ENCODE data around the gene LIPK. TPM values are rescaled to one million over a fixed set of nuclear protein-coding genes. Genes with fewer than 3 reads are reported as not detected.
A peak's percentile ranks its signal among the peaks of the same experiment; 100 is the strongest.

The LIPK gene
- total and polyA plus RNA-seq, 9 of the 15 experiments (the other 6 are each of a cell fraction or from before 2014, with no cell fraction given), result not detected

DNA sequence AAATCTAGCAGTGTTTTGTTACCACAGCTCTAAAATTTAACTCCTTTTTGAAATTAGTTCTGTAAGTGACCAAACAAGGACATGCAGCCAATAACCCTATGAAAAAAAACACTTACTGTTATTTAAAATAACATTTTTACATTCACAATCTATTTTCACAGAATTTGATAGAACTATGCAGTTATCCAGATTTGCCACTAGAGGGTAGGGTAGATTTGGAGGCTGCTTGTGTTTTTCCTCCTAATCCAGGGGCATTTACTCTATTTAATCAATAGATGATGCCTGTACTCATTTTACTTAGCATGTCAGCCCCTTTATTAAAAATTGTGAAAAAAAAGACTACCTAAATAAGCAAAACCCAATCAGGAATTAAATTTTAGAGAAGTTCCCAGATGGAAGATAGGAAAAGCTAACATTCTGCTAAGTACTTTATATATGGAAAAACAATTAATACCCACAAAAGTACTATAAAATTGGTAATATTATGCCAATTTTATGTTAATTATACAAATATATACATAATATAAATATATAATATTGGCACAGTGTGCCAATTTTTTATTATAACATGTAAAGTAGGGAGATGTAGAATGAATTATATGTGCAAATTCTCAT is 18.1 kb upstream of the LIPK start (continued):
- TF ChIP-seq, protein P1, sequence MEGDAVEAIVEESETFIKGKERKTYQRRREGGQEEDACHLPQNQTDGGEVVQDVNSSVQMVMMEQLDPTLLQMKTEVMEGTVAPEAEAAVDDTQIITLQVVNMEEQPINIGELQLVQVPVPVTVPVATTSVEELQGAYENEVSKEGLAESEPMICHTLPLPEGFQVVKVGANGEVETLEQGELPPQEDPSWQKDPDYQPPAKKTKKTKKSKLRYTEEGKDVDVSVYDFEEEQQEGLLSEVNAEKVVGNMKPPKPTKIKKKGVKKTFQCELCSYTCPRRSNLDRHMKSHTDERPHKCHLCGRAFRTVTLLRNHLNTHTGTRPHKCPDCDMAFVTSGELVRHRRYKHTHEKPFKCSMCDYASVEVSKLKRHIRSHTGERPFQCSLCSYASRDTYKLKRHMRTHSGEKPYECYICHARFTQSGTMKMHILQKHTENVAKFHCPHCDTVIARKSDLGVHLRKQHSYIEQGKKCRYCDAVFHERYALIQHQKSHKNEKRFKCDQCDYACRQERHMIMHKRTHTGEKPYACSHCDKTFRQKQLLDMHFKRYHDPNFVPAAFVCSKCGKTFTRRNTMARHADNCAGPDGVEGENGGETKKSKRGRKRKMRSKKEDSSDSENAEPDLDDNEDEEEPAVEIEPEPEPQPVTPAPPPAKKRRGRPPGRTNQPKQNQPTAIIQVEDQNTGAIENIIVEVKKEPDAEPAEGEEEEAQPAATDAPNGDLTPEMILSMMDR (IDR thresholded peaks at IDR 0.05 in 2 of 3, conservative IDR thresholded peaks at IDR 0.05 in 1 of 3; ENCODE audit: insufficient read depth in 2 of 3, low read depth in 1 of 3, low read length in 3 of 3), result peak in 2 of 3 experiments; percentile 13 to 38; a peak in 2 of 6 replicates
- TF ChIP-seq CREBBP (IDR thresholded peaks at IDR 0.05; ENCODE audit: low read depth, low read length), result no peak
- TF ChIP-seq TAF7 (tag; IDR thresholded peaks at IDR 0.05), result no peak
- TF ChIP-seq FOXA1 (IDR thresholded peaks at IDR 0.05; ENCODE audit: borderline replicate concordance), result no peak
- no peak for TF ChIP-seq POLR3A (IDR thresholded peaks at IDR 0.05; ENCODE audit: borderline replicate concordance, extremely low read depth, insufficient read depth, insufficient read length)
- no peak for TF ChIP-seq CBX5 (IDR thresholded peaks at IDR 0.05; ENCODE audit: borderline replicate concordance, low read depth)
- no peak for TF ChIP-seq SMARCA5 (IDR thresholded peaks at IDR 0.05)
- no peak for TF ChIP-seq ZNF830 (CRISPR knock-in tag; IDR thresholded peaks at IDR 0.05)
- TF ChIP-seq, protein P2, sequence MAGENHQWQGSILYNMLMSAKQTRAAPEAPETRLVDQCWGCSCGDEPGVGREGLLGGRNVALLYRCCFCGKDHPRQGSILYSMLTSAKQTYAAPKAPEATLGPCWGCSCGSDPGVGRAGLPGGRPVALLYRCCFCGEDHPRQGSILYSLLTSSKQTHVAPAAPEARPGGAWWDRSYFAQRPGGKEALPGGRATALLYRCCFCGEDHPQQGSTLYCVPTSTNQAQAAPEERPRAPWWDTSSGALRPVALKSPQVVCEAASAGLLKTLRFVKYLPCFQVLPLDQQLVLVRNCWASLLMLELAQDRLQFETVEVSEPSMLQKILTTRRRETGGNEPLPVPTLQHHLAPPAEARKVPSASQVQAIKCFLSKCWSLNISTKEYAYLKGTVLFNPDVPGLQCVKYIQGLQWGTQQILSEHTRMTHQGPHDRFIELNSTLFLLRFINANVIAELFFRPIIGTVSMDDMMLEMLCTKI (IDR thresholded peaks at IDR 0.05; ENCODE audit: partially characterized antibody), result no peak

Measured in K562 (cell line).